ES-I3 (cell line): ENCODE results near the gene NFIB.

Source experiments
- H3K36me3 ChIP-seq: 2 replicates; pipeline ENCODE4 v1.6.1; 2013; ENCODE audit warnings: mild to moderate bottlenecking, low read length, control low read depth, moderate library complexity; ENCODE audit not compliant: insufficient read depth
- H3K4me1 ChIP-seq: 2 replicates; pipeline ENCODE4 v1.6.1; 2013; ENCODE audit warnings: mild to moderate bottlenecking, control low read depth, low read length; ENCODE audit not compliant: insufficient read depth
- H3K9ac ChIP-seq: 2 replicates; pipeline ENCODE4 v1.6.1; 2013; ENCODE audit warnings: low read depth, mild to moderate bottlenecking, low read length, moderate library complexity
- H3K9me3 ChIP-seq: 2 replicates; pipeline ENCODE4 v1.6.1; 2013; ENCODE audit warnings: mild to moderate bottlenecking, low read length, moderate library complexity; ENCODE audit not compliant: control insufficient read depth, insufficient read depth

NFIB gene

DNA sequence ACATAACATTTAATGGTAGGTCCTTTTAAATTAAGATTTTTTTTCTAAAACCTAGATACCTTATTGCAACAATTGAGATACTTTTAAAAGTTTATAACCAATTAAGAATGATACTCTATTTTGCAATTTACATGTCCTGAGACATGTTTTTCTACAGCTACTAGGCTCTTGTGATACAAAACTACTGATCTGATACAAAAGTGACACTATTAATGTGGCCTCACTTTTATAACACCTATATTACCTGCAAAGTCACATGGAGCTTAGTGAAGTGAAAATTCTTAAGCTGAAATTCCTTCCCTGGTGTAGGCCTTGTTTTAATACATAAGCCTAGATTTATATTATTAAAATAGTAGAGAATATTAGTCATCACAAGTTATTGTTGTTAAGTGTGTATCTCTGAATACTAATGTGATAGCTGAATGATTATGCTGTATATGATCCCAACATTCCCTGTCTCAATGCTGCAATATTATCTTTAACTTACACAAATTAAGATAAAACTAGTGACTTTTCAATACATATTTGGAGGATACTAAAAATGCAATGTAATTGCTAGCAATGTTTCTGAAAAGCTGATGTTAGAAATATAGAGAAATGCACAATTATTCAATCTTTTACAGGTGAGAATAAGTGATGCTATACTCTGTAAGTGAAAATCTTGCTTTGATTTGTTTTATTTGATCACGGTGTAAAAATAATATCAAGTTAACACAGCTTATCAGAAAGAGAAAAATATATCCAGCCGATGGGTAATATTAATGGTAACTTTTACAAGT is 2.6 kb downstream of the NFIB start:
- Histone ChIP-seq H3K9me3 (no peaks in the 10 kb centered on the region), H3K9ac (0 out of 2 replicates have a peak overlapping the region, but pooled peaks have one; percentile 97), H3K4me1 (peaks cover 12% of the 10 kb centered on the region), H3K36me3 (no peaks in the 10 kb centered on the region)

DNA sequence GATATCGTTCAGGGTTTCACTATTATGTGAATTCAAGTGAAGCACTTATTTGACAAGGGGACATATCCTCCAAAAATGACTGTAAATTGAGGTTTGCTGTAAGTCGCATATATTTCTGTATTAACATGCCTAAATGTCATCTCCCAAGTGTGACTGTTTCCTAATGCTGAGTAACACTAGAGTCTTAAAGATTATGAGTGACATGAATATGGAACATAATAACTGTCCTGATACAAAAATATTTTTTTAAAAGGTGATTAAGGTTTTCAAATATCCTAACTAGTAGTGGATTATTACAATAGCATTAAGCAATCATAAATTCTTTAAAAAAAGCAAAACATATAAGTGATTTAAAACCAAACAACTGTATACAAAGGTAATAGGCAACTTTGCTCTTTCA is 3.6 kb downstream of the NFIB start:
- H3K9me3 ChIP-seq = no peaks in the 10 kb centered on the region
- H3K9ac ChIP-seq = no peak overlapping the region
- peaks cover 12% of the 10 kb centered on the region for H3K4me1 ChIP-seq
- no peaks in the 10 kb centered on the region for H3K36me3 ChIP-seq

DNA sequence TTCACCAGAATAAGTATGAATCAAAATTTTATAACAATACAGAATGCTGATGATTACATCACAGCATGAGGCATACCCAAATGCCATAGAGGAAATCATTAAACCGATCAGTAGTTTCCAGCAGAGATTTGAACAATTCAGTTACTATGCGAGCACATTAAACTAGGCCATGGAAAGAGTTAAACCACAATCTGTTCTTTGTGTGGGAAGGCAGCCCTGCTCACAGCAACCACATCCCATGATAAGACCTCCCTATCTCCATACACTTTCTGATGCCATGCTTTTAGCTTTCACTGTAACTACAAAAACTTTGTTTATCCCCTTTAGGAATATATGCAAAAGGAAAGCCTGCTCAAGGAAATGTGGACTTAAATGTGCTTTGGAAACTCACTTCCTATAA is 4.5 kb downstream of the NFIB start:
- Histone ChIP-seq H3K9ac (no peak overlapping the region), H3K9me3 (no peaks in the 10 kb centered on the region), H3K4me1 (peaks cover 12% of the 10 kb centered on the region), H3K36me3 (no peaks in the 10 kb centered on the region)

DNA sequence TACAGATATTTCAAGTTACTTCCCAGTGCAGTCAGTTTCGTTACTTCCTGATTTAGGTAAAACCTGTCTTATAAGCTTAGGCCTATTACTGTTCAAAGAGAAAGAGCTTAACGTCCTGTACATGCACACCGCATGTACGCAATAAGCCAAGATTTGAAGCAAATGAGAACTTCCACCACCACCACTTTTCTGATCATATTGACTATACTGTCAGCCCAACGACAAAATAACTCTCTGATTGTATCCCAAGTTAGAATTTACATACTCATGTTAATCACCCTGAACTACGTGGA is 5.1 kb downstream of the NFIB start:
- H3K9me3 ChIP-seq = no peaks in the 10 kb centered on the region
- no peaks in the 10 kb centered on the region for H3K36me3 ChIP-seq
- H3K4me1 ChIP-seq = peaks cover 12% of the 10 kb centered on the region
- no peak overlapping the region for H3K9ac ChIP-seq

DNA sequence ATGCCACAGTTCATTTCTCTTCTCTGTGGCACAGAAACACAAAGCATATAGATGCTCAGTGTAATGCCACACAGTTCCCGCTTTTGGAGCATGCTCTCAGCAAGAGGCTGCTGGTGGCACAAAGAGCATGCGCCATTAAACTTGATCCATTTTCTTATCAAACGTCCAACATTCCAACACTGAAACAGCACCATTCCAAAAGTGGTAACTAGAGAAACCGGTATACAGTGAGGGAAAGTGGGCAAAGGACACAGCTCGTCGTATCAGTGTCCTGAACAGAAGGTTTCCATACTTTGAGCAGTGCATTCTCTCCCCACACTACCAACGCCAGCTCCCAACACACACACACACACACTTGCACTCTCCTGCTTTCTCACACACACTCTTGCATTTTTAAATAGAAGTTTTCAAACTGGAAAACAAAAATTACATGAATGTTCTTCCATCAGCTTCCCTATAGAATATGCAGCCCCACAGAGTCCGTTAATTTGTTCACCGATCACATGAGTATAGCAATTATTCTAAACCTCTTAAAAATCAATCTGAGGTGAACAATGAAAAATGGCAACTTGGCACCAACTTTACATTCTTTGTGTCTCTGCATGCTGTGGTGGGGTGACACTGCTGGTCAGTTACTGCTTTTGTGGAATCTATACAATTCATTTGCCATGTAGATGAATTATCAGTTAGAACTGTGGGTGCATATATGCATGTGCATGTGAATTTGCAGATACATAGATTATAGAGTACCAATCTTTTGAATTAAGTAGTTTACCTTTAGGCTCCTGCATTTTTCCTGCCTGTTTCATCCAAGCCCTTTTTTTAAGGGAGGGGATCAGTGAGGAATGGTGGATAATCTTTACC is 5.7 kb downstream of the NFIB start:
- Histone ChIP-seq H3K9me3 (no peaks in the 10 kb centered on the region), H3K4me1 (peaks cover 13% of the 10 kb centered on the region), H3K36me3 (no peaks in the 10 kb centered on the region), H3K9ac (no peak overlapping the region)

DNA sequence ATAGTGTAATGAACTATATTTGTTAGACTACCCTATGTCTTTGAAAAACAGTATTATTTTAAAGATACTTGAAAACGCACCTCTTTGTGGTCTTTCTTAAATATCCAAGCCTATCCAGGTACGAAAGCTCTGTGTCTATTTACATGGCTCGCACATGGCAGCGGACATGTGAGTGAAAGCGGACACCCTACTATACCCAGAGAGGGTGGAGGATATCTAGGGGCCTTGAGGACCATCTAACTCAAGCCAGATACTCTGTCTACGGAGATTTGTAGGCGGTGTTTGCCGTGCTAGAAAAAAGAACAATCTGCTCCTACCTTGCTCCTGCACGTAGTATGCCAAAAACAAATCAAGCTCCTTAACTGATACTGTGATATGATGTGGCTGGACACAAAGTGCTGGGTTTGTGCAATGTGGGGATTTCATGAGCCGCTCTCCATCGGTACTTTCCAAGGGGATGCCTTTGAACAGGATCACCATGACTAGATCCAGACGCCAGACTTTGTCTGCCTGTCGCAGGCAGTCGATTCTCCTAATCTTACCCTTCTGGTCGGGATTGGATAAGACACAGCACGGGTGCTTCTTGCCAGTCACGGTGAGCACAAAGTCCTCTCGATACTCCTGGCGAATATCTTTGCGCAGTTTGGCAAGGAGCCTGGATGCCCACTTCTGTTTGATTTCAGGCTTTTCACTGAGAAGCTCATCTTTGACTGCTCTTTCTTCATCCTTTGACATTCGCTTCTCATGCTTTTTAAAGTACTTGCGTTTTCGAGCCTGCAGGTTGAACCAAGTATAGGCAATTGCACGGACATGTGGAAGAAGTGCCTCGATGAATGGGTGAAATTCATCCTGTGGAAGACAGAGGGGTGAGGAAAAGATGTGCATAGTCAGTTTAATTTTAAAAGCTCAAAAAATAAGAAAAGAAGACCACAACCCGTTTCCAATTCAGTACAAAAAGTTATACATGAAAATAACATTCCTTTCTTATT is 7.0 kb downstream of the NFIB start:
- Histone ChIP-seq H3K9me3 (no peaks in the 10 kb centered on the region), H3K36me3 (no peaks in the 10 kb centered on the region), H3K9ac (no peak overlapping the region), H3K4me1 (peaks cover 16% of the 10 kb centered on the region)

DNA sequence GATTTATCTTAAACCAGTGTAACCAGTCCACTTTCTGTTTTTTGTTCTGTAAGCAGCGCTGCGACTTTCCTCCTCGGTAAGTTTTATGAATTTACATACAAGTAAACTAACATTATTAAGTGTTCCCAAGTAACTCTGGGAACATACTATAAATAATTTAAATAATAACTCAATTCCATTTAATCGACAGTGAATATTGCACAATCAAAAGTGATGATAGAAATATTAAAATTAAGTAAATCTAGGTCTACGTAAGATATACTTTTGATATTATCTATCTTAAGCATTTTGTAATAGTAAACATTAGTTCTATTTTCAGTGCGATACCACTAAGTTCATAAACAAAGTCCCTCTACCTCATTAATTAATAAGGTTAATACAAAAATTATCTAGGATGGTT is 7.8 kb downstream of the NFIB start:
- no peaks in the 10 kb centered on the region for H3K36me3 ChIP-seq
- no peaks in the 10 kb centered on the region for H3K9me3 ChIP-seq
- no peak overlapping the region for H3K9ac ChIP-seq
- peaks cover 16% of the 10 kb centered on the region for H3K4me1 ChIP-seq

DNA sequence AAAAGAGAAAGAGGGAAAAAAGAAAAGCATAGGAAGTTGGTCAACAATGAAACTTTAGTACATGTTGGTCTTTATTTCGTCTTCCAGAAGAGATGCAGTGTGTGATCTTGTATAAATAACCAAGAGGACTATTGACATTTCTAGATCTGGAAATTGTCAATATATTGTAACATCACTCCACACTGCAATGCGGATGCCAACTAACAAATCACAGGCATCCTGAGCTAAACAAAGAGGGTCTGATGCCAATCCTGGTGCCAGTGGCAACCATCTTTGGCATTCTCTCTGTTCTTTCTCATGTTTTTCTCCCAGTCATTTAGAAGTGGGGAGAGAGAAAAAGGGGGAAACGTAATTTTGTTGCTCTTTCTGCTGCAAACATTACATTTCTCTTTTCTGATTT is 9.7 kb downstream of the NFIB start:
- Histone ChIP-seq H3K36me3 (no peaks in the 10 kb centered on the region), H3K9me3 (no peaks in the 10 kb centered on the region), H3K9ac (no peak overlapping the region), H3K4me1 (0 out of 2 replicates have a peak, but pooled peaks cover 10% of the 10 kb centered on the region)

DNA sequence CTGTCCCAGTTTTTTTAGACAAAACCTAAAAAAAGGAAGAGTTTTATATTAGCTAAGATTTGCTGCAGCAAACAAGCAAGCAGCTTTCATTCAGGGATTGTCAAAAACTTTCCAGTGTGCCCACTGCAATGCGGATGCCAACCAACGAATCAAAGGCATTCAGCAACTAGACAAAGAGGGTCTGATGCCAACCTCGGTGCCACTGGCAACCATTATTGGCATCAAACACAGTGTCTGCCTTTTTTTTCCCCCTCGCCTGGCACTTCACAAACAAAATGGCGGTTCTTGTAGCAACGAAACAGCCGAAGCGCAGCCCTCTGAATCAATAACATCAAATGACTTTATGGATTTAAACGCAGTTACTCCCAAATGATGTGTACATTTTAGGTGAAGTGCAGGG is 10.4 kb downstream of the NFIB start:
- H3K36me3 ChIP-seq = no peaks in the 10 kb centered on the region
- peaks cover 8% of the 10 kb centered on the region; the same call in 1 of the 2 replicates for H3K4me1 ChIP-seq
- H3K9ac ChIP-seq = no peak overlapping the region
- H3K9me3 ChIP-seq = no peaks in the 10 kb centered on the region

DNA sequence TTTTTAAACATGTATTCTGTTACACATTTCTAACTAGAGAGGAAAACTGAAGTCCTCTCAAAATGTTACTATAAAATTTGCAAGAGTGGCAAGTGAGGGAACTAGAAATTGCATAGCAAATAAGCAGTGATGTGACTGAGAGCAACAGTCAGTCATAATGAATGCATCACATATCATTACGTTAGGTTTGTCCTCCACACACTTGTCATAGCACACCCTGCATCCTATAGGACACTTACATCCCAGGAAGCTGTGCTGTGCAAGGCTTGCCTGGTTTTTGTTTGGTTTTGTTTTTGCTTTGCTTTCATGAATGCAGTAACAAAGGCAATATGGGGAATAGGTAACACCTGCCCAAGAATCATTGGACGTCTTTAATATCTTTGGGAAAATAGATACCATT is 10.8 kb downstream of the NFIB start:
- Histone ChIP-seq H3K36me3 (no peaks in the 10 kb centered on the region), H3K9ac (no peak overlapping the region), H3K9me3 (no peaks in the 10 kb centered on the region), H3K4me1 (peaks cover 10% of the 10 kb centered on the region; the same call in 1 of the 2 replicates)

DNA sequence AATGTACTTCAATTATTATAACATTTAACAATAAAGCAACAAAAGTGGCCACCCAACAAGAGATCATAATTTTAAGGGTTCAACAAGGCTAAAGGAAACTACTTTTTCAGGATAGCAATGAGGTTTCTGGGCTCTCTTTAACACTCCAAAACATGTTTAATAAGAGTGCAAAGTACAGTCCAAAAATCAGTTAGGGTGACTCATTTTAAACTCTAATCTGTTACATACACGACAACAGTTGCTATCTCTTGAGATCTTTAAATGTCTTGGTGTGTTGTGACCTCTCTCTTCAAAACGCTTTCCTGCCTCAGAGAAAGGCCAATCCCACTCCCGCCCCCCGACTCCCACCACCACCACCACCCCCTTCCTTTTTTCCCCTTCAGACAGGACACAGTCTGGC is 11.5 kb downstream of the NFIB start:
- no peaks in the 10 kb centered on the region for H3K9me3 ChIP-seq
- H3K9ac ChIP-seq = no peak overlapping the region
- peaks cover 11% of the 10 kb centered on the region; the same call in 1 of the 2 replicates for H3K4me1 ChIP-seq
- H3K36me3 ChIP-seq = no peaks in the 10 kb centered on the region

DNA sequence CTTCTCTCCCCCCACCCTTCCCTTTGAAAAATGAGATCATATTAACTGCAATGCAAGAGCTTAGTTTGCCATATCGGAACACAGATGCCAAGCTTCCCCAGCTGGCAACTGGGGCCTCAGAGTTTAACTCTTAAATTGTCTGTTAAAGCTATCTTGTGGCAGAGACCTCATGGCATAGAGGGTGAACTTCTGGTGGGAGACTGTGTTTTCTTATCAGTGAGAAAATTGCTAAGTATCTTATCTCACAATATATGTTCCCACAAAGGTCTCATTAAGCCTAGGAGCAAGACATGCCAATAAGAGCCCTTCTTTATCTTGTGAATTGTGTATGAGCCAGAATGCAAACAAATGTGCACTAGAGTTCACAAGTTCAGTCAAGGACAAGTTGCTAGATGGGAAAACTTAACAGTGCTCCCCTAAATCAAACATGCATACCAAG is 12.3 kb downstream of the NFIB start:
- no peaks in the 10 kb centered on the region for H3K36me3 ChIP-seq
- H3K4me1 ChIP-seq = peaks cover 13% of the 10 kb centered on the region; the same call in 1 of the 2 replicates
- no peak overlapping the region for H3K9ac ChIP-seq
- H3K9me3 ChIP-seq = no peaks in the 10 kb centered on the region

DNA sequence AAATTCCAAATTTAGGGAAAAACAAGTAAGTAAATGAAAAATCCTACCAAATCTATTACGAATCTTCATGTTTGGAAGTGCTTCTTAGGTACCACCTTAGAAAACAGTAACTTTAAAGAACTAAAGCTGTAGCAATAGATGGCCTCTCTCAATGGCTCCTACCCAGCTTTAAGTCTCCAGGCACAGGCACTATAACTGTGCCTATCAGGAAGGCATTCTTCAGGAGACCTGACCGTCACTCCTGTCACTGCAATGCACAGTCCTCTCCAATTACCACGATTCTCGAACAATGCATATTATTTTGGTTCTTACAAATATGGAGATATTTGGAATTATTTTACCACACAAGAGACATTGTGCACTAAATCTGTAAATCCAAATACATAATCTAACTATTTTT is 12.9 kb downstream of the NFIB start:
- no peak overlapping the region for H3K9ac ChIP-seq
- H3K9me3 ChIP-seq = no peaks in the 10 kb centered on the region
- no peaks in the 10 kb centered on the region for H3K36me3 ChIP-seq
- peaks cover 13% of the 10 kb centered on the region; the same call in 1 of the 2 replicates for H3K4me1 ChIP-seq

DNA sequence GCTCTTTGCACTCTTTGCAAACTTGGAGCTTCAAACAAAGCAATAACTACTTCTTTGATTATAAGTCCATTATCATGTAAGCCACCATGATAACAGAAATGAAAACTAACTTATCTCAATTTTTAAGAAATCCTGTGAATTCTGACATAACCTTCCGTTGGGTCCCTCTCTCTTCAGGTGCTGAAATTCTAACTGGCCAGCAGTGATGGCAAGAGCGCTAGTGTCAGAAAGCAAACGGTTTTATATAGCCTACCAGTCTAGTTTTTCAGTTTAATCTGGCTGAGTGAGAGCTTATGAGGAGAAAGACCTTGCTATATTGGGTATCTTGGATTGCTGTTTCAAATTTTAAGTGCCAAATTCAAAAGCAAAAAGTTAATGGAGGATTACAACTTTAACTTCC is 13.4 kb downstream of the NFIB start:
- peaks cover 13% of the 10 kb centered on the region; the same call in 1 of the 2 replicates for H3K4me1 ChIP-seq
- H3K9ac ChIP-seq = no peak overlapping the region
- no peaks in the 10 kb centered on the region for H3K36me3 ChIP-seq
- no peaks in the 10 kb centered on the region for H3K9me3 ChIP-seq
